GM18868 (cell line): Measurements from ENCODE around the gene PDIA5.

ENCODE experiments used
- ATAC-seq: cut with Tn5 transposase; IDR thresholded peaks from one replicate; pipeline ENCODE4 v1.9.1; 2021; ENCODE audit warnings: mild to moderate bottlenecking, moderate library complexity; ENCODE audit not compliant: unreplicated experiment

Gene PDIA5

GRCh38 chr3:123089611-123090331, 22.9 kb downstream of the PDIA5 start:
- no peak for ATAC-seq

DNA sequence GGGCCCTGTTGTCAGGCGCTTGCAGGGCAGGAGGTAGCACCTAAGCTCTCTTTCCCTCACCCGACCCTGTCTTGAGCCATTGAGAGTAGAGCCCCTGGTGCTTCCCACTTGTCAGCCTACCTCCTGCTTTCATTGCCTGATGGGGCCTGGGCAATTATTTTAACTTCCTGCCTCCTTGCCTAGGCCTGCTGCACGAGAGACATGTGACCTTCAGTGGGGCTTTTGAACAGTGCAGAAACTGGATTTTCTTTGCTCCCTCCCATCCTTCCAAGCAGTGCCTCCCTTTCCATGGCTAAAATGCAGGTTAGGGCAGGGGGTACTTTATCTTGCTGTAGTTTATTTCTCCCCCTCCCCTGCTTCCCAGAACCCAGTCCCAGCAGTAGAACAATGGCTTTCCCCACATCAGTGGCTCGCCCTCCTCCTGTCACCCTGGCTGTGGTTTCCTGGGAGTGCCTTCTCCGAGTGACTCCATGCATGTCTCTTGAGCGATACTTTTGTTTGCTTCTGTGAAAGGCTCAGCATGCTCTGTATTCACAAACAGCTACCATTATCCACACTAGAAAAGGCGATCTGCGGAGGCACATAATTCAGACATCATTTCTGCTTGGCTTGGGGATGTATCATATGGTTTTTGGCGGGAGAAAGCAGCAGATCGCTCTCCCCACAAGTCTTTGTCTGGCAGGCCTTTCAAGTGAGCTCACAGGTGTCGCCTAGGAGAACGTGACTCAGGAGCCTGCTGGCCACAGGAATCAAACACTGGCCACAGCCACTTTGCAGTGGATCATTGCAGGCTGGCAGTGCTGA, 24.1 kb downstream of the PDIA5 start:
- ATAC-seq = no peak

DNA sequence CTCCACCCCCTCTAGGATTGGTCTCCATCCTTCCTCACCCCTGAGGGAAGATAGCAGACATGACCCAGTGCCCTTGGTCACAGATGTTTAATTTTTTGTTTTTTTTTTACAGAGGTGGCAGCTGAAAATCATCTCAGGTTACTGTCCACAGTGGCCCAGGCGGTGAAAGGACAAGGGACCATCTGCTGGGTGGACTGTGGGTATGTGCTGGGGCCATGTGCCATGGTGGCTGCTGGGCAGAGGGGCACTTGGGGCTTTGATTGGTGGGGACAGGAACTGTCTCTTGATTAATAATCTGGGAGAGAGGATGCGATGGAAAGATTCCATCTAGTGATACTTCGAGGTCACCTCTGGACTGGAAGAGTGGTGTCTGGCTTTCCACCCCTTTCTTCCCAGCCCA, 25.4 kb downstream of the PDIA5 start:
- ATAC-seq = no peak

DNA sequence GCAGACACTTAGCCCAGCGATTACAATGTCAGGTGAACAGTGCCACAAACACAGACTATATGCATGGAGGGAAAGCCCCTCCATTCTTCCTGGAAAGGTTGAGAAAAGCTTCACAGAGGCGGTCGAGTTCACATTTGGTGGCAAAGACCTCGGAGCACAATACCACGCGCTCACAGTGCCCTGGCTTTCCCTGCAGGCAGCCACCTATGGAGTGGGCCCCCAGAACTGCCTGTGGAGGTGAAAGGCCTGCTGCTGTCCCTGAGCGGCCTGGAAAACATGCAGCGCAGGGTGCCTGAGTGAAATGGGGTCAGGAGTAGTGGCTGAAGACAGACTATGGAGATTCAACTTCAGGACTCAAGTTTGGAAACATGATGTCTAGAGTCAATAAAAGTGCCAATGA, 26.9 kb downstream of the PDIA5 start:
- ATAC-seq = no peak

DNA sequence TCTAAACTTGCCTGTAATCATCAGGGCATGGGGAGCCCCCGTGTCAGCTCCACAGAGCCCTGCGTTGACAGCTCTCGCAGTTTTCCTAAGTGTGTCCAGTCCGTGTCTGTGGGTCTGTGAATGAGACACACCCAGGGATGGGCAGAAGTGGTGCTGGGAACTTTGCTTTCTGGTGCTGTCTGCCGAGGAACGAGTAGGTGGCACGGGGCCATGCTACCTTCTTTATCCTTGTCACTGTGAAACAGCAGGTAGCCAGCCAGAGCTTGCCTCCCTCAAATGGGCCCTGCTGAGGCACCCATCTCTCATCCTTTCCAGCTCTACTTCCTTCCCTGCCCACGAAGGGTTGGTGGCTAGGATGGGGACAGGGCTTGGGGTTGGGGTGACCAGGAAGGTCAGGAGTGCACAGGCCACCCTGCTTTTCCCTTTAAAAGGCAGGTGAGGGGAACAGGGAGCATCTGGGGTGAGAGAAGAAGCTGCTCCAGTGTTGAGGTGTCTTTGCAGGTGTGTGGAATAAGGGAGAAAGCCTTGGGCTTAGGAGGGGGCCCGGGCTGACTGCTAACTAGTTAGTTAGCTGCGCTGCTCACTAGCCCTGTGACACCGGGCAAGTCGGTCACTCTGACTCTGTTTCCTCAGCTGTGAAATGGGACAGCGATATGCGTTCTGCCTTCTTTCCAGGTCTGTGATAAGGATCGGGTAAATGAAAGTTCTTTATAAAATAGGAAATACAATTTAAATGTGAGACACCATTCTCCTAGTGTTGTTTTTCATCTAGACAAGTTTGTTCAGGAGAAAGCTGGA, 27.9 kb downstream of the PDIA5 start:
- no peak for ATAC-seq

DNA sequence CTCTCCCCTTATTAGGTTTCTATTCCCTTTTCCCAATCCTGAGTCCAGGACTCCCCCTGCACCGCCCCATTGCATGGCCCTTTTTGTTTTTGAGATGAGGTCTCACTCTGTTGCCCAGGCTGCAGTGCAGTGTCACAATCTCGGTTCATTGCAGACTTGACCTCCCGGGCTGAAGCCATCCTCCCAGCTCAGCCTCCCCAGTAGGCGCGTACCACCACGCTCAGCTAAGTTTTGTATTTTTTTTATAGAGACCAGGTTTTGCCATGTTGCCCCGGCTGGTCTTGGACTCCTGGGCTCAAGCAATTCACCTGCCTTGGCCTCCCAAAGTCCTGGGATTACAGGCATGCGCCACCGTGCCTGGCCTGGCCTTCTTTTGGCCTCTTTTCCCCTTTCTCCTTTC, 29.3 kb downstream of the PDIA5 start:
- ATAC-seq = no peak

- no peak for ATAC-seq
These were observed 29.9 kb downstream of the PDIA5 start for GRCh38 chr3:123096731-123097130.

- no peak for ATAC-seq
These were observed 31.9 kb downstream of the PDIA5 start for GRCh38 chr3:123098426-123099330.

- no peak for ATAC-seq
These were observed 32.7 kb downstream of the PDIA5 start for GRCh38 chr3:123099331-123100192.

- no peak for ATAC-seq
These were observed 33.5 kb downstream of the PDIA5 start for GRCh38 chr3:123100193-123100776.

- no peak for ATAC-seq
These were observed 35.4 kb downstream of the PDIA5 start for GRCh38 chr3:123102249-123102648.

DNA sequence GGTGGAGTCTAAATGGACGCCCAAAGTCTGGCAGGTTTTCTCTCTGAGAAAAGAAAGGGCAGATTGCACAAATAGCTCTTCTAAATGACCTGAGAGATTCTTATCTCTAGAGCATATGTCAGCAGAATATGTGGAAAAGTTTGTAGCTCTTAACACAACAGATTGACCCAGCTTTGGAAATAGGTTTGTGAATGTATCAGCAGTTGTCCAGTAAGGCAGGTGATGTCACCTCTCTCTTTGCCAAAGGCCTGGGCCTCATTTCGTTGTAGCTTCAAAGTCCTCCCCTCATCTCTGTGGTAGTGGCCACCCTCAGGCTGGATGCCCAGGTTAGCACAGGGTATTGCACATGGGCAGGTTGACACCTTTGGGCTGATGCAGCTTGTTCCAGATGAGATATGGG, 36.0 kb downstream of the PDIA5 start:
- ATAC-seq = no peak

GRCh38 chr3:123104550-123104949, 37.7 kb downstream of the PDIA5 start:
- no peak for ATAC-seq

DNA sequence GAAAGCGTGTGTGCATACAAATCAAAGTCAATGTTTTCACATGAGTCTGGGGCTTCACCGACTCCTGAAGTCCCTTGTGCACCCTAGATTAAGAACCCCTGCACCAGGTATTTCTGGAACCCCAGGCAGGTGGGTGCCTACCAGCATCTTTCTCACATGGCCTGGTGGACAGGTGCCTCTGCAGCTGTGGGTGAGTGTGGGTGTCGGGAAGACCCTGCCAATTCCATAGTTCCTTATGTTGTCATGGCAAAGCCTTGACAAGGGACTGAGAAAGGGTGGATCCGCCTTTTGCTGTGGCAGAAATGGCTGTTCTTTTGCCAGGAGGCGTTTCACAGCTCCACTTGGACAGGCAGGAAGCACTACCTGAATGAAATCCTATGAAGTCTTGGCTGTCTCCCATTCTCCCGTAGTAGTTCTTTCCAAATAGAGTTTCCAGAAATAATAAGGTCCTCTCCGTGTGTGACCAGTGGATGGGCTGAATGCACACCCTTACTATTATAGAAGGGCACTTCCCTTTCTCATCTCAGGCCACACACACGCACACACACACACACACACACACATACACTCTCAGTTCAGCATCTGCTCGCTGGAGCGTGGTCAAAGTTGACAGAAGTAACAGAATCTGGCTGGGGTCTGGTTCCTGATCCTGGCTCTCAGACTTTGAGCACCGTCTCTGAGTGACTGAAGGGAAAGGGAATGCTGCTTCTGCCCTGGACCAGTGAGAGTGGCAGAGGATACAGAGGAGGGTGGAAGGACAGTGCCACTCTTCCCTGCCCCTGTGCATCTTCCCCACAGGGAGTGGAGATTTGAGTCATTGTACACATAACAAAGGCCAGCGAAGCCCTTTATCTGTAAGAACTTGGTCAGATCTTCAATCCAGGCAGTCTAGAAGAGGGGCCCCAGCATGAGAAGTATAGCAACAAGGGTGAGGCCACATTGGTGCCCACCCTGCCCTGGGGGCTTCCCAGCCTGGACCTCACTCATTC, 38.7 kb downstream of the PDIA5 start:
- peak; percentile 75 for ATAC-seq

DNA sequence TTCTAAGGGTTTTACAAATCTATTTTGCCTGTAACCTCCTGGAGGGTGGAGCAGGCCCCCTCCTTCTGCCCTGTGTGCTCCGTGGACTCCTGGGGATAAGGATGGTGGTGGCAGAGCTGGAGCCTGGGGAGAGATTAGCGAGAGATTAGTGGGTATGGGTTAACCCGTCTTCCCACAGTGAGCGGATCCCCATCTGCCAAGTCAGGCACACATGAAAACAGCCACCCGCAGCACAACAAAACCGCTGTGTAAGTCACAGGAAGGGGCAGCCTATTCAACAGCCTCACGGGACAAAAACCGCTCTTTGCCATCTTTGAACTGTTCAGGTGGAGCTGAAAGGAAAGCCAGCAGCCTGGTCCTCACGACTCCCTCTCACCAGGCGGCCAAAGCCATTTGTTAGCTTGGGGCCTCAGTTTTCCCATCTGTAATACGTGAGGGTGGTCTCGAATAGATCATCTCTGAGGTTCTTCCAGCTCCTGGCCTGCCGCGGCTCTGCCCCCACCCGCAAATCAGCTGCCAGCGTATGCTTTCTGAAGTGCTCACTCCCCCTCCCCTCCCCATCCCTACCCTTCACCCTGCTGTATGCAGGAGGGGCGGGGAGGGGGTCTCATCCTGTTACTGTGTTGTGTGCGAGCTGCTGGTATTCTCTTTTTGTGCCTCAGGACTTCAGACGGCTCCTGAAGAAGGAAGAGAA, 43.6 kb downstream of the PDIA5 start:
- no peak for ATAC-seq

DNA sequence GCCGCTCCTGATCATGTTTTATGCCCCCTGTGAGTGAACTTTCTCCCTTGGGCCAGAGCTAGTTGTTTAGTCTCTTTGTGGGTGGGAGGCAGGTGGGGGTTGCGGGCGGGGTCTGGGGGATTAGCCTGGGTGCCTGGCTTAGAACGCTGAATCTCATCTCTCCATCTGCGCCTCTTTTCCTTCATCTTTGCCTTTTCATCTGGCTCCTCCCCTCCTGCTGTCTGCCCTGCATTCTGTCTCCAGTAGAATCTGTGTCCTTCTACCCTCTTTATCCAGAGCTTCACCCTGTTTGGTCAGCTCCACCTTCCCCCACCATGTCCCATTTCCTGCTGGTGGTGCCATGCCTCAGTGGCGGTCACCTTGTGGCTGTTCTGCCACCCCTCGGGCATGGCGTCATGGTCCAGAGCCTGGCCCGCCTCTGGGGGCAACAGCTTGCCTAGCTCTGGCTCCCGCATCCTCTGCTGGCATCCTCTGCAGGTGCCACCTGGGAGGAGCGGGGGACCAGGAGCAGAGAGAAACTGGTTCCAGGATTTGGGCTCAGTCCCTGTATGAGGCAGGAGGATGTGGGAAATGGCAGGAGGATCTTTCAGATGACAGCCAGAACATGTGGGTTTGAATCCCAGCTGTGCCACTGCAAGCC, 44.3 kb downstream of the PDIA5 start:
- ATAC-seq = no peak

GRCh38 chr3:123111640-123112039, 44.8 kb downstream of the PDIA5 start:
- no peak for ATAC-seq
